Uterus (tissue), 4 donors: ENCODE results near the gene SLC17A9. TPM values are rescaled to one million over a fixed set of nuclear protein-coding genes. Genes with fewer than 3 reads are reported as not detected.
A peak's percentile ranks its signal among the peaks of the same experiment; 100 is the strongest.

Experiments used
- DNase-seq, 2 donors: peaks; one replicate each; pipeline ENCODE4 v3.0.0-alpha.2; 2019 to 2020
- H3K27ac ChIP-seq, 2 donors: fragments of 200-600 bp; sonication (generic); 1 replicate in 1 of 2; 2 replicates in 1 of 2; pipeline ENCODE4 v1.5.1; 2016 to 2018
- H3K27me3 ChIP-seq, 2 donors: fragments of 200-600 bp; sonication (generic); one replicate each; pipeline ENCODE4 v1.5.1; 2018 to 2019; ENCODE audit warnings: control low read depth in 1 of 2
- H3K36me3 ChIP-seq, 2 donors: fragments of 200-600 bp; sonication (generic); one replicate each; pipeline ENCODE4 v1.5.1; 2019; ENCODE audit warnings: control low read depth in 1 of 2
- H3K4me1 ChIP-seq, 2 donors: fragments of 200-600 bp; sonication (generic); one replicate each; pipeline ENCODE4 v1.5.1; 2018 to 2019; ENCODE audit warnings: control low read depth in 1 of 2
- H3K4me3 ChIP-seq, 2 donors: fragments of 200-600 bp; sonication (generic); 1 replicate in 1 of 2; 2 replicates in 1 of 2; pipeline ENCODE4 v1.5.1; 2018 to 2019; ENCODE audit warnings: mild to moderate bottlenecking in 1 of 2
- H3K9me3 ChIP-seq, 2 donors: fragments of 200-600 bp; sonication (generic); one replicate each; pipeline ENCODE4 v1.5.1; 2019; ENCODE audit warnings: control low read depth in 1 of 2
- CTCF ChIP-seq, 4 experiments: fragments of 200-600 bp in 2 of 4; fragments of 450-650 bp in 2 of 4; sonication (generic) in 2 of 4; IDR thresholded peaks; one replicate each; pipeline ENCODE4 v1.5.1; 2016 to 2019; ENCODE audit warnings: antibody characterized with exemption in 4 of 4, mild to moderate bottlenecking in 2 of 4, moderate library complexity in 1 of 4
- POLR2A ChIP-seq, 2 donors: fragments of 450-650 bp; IDR thresholded peaks; one replicate each; pipeline ENCODE4 v1.6.1; 2016; ENCODE audit warnings: antibody characterized with exemption in 2 of 2, mild to moderate bottlenecking in 1 of 2, moderate library complexity in 1 of 2
- intact Hi-C: fragments of 100-400 bp; cut with DNase I; formaldehyde crosslinking; loops from one replicate; pipeline ENCODE4 v1.15.1; 2023; ENCODE audit warnings: low total_unique reads
- total RNA-seq, 4 donors: library from RNA; depleted of rRNA in 3 of 4; stranded (reverse); fragments of >200 nt in 3 of 4; gene quantifications; one replicate each; pipeline versions ENCODE4 v1.1.0 to v1.2.4, GENCODE V29; 2014 to 2023
- donor health status: DM: yes; HTN: yes; CAD: no.

The SLC17A9 gene
- total RNA-seq, 4 donors from 2014 or later = 0.26 to 5.4 (median 1.6) TPM; not detected in 1

GRCh38 chr20:62971211-62971949 is 18.9 kb downstream of the SLC17A9 start:
- no peaks in the 10 kb centered on the region for H3K9me3 ChIP-seq
- H3K27ac ChIP-seq = no peak overlapping the region
- peaks cover 8 to 33% of the 10 kb centered on the region in 2 donors for H3K27me3 ChIP-seq
- no peak for DNase-seq
- H3K36me3 ChIP-seq = no peaks in the 10 kb centered on the region
- H3K4me3 ChIP-seq = no peak overlapping the region
- intact Hi-C loops = no loop called here
- TF ChIP-seq POLR2A (IDR thresholded peaks at IDR 0.05) (no peak), CTCF (IDR thresholded peaks at IDR 0.05) (no peak)
- H3K4me1 ChIP-seq = no peaks in the 10 kb centered on the region

GRCh38 chr20:62971950-62972844 is 19.7 kb downstream of the SLC17A9 start:
- no peaks in the 10 kb centered on the region for H3K36me3 ChIP-seq
- DNase-seq = peak; percentile 77 to 81
- H3K4me1 ChIP-seq = no peaks in the 10 kb centered on the region
- H3K27ac ChIP-seq = no peak overlapping the region
- H3K4me3 ChIP-seq = no peak overlapping the region
- no peaks in the 10 kb centered on the region for H3K9me3 ChIP-seq
- H3K27me3 ChIP-seq = peaks cover 8 to 33% of the 10 kb centered on the region in 2 donors
- TF ChIP-seq POLR2A (IDR thresholded peaks at IDR 0.05) (no peak), CTCF (IDR thresholded peaks at IDR 0.05) (peak; percentile 78 to 94 (median 88))
- intact Hi-C loops = loop anchor here (2.0 kb wide), 1 partner anchor 35 kb away; the partner anchor contains the start of gene BHLHE23

- Histone ChIP-seq H3K4me1 (no peaks in the 10 kb centered on the region), H3K36me3 (no peaks in the 10 kb centered on the region), H3K4me3 (no peak overlapping the region), H3K9me3 (no peaks in the 10 kb centered on the region), H3K27ac (no peak overlapping the region), H3K27me3 (peaks cover 8 to 33% of the 10 kb centered on the region in 2 donors)
- DNase-seq = no peak
- TF ChIP-seq POLR2A (IDR thresholded peaks at IDR 0.05) (no peak), CTCF (IDR thresholded peaks at IDR 0.05) (no peak)
- intact Hi-C loops = loop anchor here (2.0 kb wide), 1 partner anchor 34 kb away; the partner anchor contains the start of gene BHLHE23
Measured at GRCh38 chr20:62972845-62973745, 20.6 kb downstream of the SLC17A9 start.

GRCh38 chr20:62975251-62975760 is 22.8 kb downstream of the SLC17A9 start:
- TF ChIP-seq CTCF (IDR thresholded peaks at IDR 0.05) = no peak
- no peak for TF ChIP-seq POLR2A (IDR thresholded peaks at IDR 0.05)
- intact Hi-C loops = no loop called here
- no peaks in the 10 kb centered on the region for H3K36me3 ChIP-seq
- DNase-seq = no peak
- no peak overlapping the region for H3K4me3 ChIP-seq
- no peaks in the 10 kb centered on the region for H3K9me3 ChIP-seq
- H3K27me3 ChIP-seq = peaks cover 8 to 40% of the 10 kb centered on the region in 2 donors
- H3K4me1 ChIP-seq = no peaks in the 10 kb centered on the region
- no peak overlapping the region for H3K27ac ChIP-seq
